Astrocyte of the cerebellum (primary cell): ENCODE measurements around the gene RRP8.

ENCODE experiments used
- DNase-seq: peaks from one replicate; pipeline ENCODE4 v3.0.0-alpha.2; 2011; ENCODE audit warnings: low read depth
- H3K4me3 ChIP-seq: 2 replicates; pipeline ENCODE4 v1.5.1; 2011; ENCODE audit warnings: mild to moderate bottlenecking, low read depth, low read length, moderate library complexity
- in situ Hi-C: cut with HindIII; loops from 2 replicates; pipeline ENCODE4 v1.10.0; 2017; ENCODE audit warnings: low sequenced_read_pairs
- TF ChIP-seq, protein P1 (sequence below): IDR thresholded peaks from 2 replicates; pipeline ENCODE4 v1.5.1; 2012; ENCODE audit warnings: low read length, low read depth, moderate library complexity, mild to moderate bottlenecking; ENCODE audit errors: missing control alignments

Gene RRP8

GRCh38 chr11:6603287-6604080 is at the start of gene RRP8, which contains the start of gene ILK:
Gene RRP8 (minus strand): TSS chr11:6603616. CDS start chr11:6603502, 114 bp downstream.
Gene ILK (plus strand): TSS chr11:6603774. CDS start chr11:6604272, 498 bp downstream.
- in situ Hi-C loops, result no loop called here
- H3K4me3 ChIP-seq, result peak within 1 kb of the TSS; percentile 99
- DNase-seq, result peak; percentile 66
- TF ChIP-seq, protein P1, sequence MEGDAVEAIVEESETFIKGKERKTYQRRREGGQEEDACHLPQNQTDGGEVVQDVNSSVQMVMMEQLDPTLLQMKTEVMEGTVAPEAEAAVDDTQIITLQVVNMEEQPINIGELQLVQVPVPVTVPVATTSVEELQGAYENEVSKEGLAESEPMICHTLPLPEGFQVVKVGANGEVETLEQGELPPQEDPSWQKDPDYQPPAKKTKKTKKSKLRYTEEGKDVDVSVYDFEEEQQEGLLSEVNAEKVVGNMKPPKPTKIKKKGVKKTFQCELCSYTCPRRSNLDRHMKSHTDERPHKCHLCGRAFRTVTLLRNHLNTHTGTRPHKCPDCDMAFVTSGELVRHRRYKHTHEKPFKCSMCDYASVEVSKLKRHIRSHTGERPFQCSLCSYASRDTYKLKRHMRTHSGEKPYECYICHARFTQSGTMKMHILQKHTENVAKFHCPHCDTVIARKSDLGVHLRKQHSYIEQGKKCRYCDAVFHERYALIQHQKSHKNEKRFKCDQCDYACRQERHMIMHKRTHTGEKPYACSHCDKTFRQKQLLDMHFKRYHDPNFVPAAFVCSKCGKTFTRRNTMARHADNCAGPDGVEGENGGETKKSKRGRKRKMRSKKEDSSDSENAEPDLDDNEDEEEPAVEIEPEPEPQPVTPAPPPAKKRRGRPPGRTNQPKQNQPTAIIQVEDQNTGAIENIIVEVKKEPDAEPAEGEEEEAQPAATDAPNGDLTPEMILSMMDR, result peak; percentile 18

- no peak for DNase-seq
- H3K4me3 ChIP-seq, result no peak overlapping the region
- TF ChIP-seq, protein P1, result no peak
- in situ Hi-C loops, result no loop called here
These were observed 49.7 kb upstream of the RRP8 start for GRCh38 chr11:6653097-6653496.

DNA sequence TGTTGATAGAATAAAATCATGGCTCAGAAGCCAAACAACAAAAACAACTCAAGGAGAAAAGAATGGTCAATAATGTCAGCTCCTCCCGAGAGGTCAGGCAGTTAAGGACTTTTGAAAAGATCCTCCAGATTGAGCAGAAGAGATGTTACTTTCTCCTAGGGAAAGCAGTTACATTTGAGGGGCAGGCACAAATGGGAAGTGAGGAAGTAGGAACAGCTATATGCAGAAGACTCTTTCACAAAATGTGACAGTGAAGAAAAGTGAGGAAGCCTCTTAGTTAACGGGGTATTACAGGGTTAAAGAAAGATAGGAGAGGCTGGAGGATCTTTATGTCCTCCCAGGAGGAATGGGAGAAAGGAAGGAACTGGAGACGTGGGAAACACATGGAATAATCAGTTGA is 48.8 kb upstream of the RRP8 start:
- DNase-seq, result no peak
- no peak overlapping the region for H3K4me3 ChIP-seq
- TF ChIP-seq, protein P1, result no peak
- in situ Hi-C loops, result no loop called here

- no peak overlapping the region for H3K4me3 ChIP-seq
- in situ Hi-C loops, result no loop called here
- TF ChIP-seq, protein P1, result no peak
- no peak for DNase-seq
These were observed 47.6 kb upstream of the RRP8 start for GRCh38 chr11:6650980-6651379.

GRCh38 chr11:6650104-6650503 is 46.7 kb upstream of the RRP8 start:
- in situ Hi-C loops, result no loop called here
- no peak overlapping the region for H3K4me3 ChIP-seq
- no peak for DNase-seq
- TF ChIP-seq, protein P1, result no peak

DNA sequence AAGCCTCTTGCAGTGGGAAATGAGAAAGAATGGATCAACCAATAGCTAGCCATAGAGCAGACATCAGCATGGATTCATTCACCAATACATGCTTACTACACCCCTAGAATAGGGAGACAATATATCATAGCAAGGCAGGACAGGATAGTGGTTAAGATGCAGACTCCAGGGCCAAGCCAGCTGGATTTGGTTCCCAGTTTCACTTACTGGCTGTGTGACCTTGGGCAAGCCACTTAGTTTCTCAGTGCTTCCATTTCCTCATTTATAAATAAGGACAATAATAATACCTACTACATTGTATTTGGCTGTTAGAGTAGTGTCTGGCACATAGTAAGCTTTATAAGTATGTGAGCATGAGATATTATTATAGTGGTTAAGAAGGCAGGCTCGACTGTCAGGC is 45.1 kb upstream of the RRP8 start:
- no peak for DNase-seq
- in situ Hi-C loops, result no loop called here
- TF ChIP-seq, protein P1, result no peak
- no peak overlapping the region for H3K4me3 ChIP-seq
